ENCODE results near the gene GALP. TPM values are rescaled to one million over a fixed set of nuclear protein-coding genes. Genes with fewer than 3 reads are reported as not detected.

GALP gene
- total RNA-seq, result not detected in 2 replicates

GRCh38 chr19:56175861-56176307, at the start of gene GALP:
Gene GALP, plus strand, starts transcription at chr19:56176008. Its CDS starts 1,101 bp downstream, at chr19:56177109.

GRCh38 chr19:56140583-56141416, 35.0 kb upstream of the GALP start, which contains the start of gene ZNF444:
Gene ZNF444, plus strand, starts transcription at chr19:56141287. Its CDS starts 5,625 bp downstream, at chr19:56146912.

GRCh38 chr19:56197646-56198045, 21.8 kb downstream of the GALP start, which contains the start of gene ZSCAN5B:
Gene ZSCAN5B, minus strand, starts transcription at chr19:56197783. Its CDS starts 4,731 bp downstream, at chr19:56193052.

GRCh38 chr19:56201973-56202372, 26.2 kb downstream of the GALP start, which contains the start of gene ZSCAN5C:
Gene ZSCAN5C, plus strand, starts transcription at chr19:56202273. Its CDS starts 3,641 bp downstream, at chr19:56205914.

Small RNAs within 50 kb of the gene (small RNA-seq; reads per million reads assigned to genes)
- not detected for gene AC024580.2 (ENCODE audit: low replicate concordance)

Other genes starting within 250 kb of the GALP start
- gene NLRP13, start 243.7 kb upstream of the GALP start, total RNA-seq, result not detected in 2 replicates
- not detected in 2 replicates for gene NLRP8, start 228.2 kb upstream of the GALP start, total RNA-seq
- gene NLRP5, start 189.2 kb upstream of the GALP start, total RNA-seq, result not detected in 2 replicates
- 17.5 and 37.5 TPM in 2 replicates for gene ZNF787, start 54.7 kb upstream of the GALP start, total RNA-seq
- gene ZNF444, start 34.7 kb upstream of the GALP start, total RNA-seq, result 13.1 and 16.9 TPM in 2 replicates
- gene ZSCAN5B, start 21.8 kb downstream of the GALP start, total RNA-seq, result not detected in 2 replicates
- not detected in 2 replicates for gene ZSCAN5C, start 26.3 kb downstream of the GALP start, total RNA-seq
- not detected in 2 replicates for gene EDDM13, start 96.7 kb downstream of the GALP start, total RNA-seq
- 8.0 and 9.2 TPM in 2 replicates for gene ZSCAN5A, start 138.8 kb downstream of the GALP start, total RNA-seq
- gene ZNF582, start 217.5 kb downstream of the GALP start, total RNA-seq, result 1.1 and 2.2 TPM in 2 replicates
- 7.7 and 9.4 TPM in 2 replicates for gene ZNF583, start 228.3 kb downstream of the GALP start, total RNA-seq